VCaP (cell line): ENCODE results near the gene NYAP1.
"Not testable (repeated sequence)": the region's sequence is repeated elsewhere in the genome, so short reads cannot be mapped to it uniquely, and the experiment has no call there.

ENCODE experiments used
- H3K27ac ChIP-seq: fragments of 450-650 bp; 2 replicates; pipeline ENCODE4 v1.5.1; 2017
- CTCF ChIP-seq: fragments of 450-650 bp; conservative IDR thresholded peaks from 2 replicates; pipeline ENCODE4 v1.5.1; 2017; ENCODE audit warnings: mild to moderate bottlenecking, moderate library complexity

Gene NYAP1

GRCh38 chr7:100516135-100516812 lies 32.5 kb downstream of the NYAP1 start:
- no peak overlapping the region for H3K27ac ChIP-seq
- no peak for TF ChIP-seq CTCF

- TF ChIP-seq CTCF, result no peak
- H3K27ac ChIP-seq, result no peak overlapping the region
Measured at GRCh38 chr7:100517305-100517704, 33.6 kb downstream of the NYAP1 start.

- TF ChIP-seq CTCF, result no peak
- H3K27ac ChIP-seq, result no peak overlapping the region
Measured at GRCh38 chr7:100519580-100519979, 35.9 kb downstream of the NYAP1 start.

- no peak for TF ChIP-seq CTCF
- no peak overlapping the region for H3K27ac ChIP-seq
Measured at GRCh38 chr7:100520138-100520537, 36.4 kb downstream of the NYAP1 start.

GRCh38 chr7:100521076-100521475 lies 37.3 kb downstream of the NYAP1 start:
- TF ChIP-seq CTCF, result no peak
- no peak overlapping the region for H3K27ac ChIP-seq

GRCh38 chr7:100521909-100522593 lies 38.3 kb downstream of the NYAP1 start:
- not testable (repeated sequence) for H3K27ac ChIP-seq

- not testable (repeated sequence) for H3K27ac ChIP-seq
Measured at GRCh38 chr7:100523192-100523591, 39.5 kb downstream of the NYAP1 start.

- H3K27ac ChIP-seq, result not testable (repeated sequence)
Measured at GRCh38 chr7:100528108-100528866, 44.6 kb downstream of the NYAP1 start.
